K562 (cell line): ENCODE results near the gene CHRDL1.

Source experiments
- RBM14 ChIP-seq: fragments of 200-400 bp; formaldehyde crosslinking; IDR thresholded peaks from 2 replicates; pipeline ENCODE4 v1.6.1; 2018; ENCODE audit warnings: low read depth, mild to moderate bottlenecking, low read length, moderate library complexity, borderline replicate concordance; ENCODE audit not compliant: insufficient read depth
- ZKSCAN3 ChIP-seq: fragments of 250-450 bp; sonication (Bioruptor Pico); IDR thresholded peaks from 2 replicates; pipeline ENCODE4 v1.4.0; 2020
- TF ChIP-seq, protein P1 (sequence below), 3 experiments: IDR thresholded peaks in 2 of 3; conservative IDR thresholded peaks in 1 of 3; 2 replicates each; pipeline ENCODE4 v1.5.1; 2011 to 2012; ENCODE audit warnings: low read length in 3 of 3, mild to moderate bottlenecking in 3 of 3, control low read depth in 2 of 3, improper control_type of control experiment in 1 of 3, inconsistent platforms in 1 of 3, low read depth in 1 of 3, mixed read lengths in 1 of 3, moderate library complexity in 1 of 3; ENCODE audit not compliant: insufficient read depth in 2 of 3
- TF ChIP-seq, protein P2 (sequence below): fragments of 200-600 bp; sonication (generic); IDR thresholded peaks from one replicate; pipeline ENCODE4 v1.6.1; 2012; ENCODE audit warnings: mild to moderate bottlenecking, low read depth, low read length, inconsistent platforms
- TF ChIP-seq, protein P3 (sequence below): sonication (generic); formaldehyde crosslinking; IDR thresholded peaks from 2 replicates; pipeline ENCODE4 v1.8.1; 2023; ENCODE audit warnings: mild to moderate bottlenecking, missing genetic modification reagents

DNA sequence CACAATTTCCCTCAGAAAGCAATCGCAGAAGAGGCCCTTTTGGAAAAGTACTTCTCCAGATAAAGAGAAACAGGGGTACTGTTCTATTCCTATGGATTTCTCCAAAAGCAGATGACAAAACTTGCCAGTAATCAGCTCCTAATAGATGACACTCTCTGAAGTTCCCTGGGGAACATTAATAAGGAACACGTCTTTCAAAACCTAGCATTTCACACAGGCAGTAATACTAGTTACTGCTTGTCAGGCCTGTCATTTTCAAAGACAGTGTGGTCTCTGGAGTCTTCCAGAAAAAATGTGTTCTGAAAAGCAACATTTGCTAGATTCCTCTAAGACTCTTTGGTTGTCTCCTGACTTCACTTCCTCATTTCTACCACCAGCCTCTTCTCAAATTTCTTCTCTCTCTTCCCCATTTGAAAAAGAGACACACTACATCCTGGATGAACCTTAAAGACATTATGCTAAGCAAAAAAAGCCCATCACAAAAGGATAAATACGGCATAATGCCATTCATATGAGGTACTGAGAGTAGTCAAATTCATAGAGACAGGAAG lies 47.3 kb downstream of the CHRDL1 start:
- TF ChIP-seq, protein P1, sequence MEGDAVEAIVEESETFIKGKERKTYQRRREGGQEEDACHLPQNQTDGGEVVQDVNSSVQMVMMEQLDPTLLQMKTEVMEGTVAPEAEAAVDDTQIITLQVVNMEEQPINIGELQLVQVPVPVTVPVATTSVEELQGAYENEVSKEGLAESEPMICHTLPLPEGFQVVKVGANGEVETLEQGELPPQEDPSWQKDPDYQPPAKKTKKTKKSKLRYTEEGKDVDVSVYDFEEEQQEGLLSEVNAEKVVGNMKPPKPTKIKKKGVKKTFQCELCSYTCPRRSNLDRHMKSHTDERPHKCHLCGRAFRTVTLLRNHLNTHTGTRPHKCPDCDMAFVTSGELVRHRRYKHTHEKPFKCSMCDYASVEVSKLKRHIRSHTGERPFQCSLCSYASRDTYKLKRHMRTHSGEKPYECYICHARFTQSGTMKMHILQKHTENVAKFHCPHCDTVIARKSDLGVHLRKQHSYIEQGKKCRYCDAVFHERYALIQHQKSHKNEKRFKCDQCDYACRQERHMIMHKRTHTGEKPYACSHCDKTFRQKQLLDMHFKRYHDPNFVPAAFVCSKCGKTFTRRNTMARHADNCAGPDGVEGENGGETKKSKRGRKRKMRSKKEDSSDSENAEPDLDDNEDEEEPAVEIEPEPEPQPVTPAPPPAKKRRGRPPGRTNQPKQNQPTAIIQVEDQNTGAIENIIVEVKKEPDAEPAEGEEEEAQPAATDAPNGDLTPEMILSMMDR (IDR thresholded peaks at IDR 0.05 in 2 of 3, conservative IDR thresholded peaks at IDR 0.05 in 1 of 3; ENCODE audit: insufficient read depth in 2 of 3, low read depth in 1 of 3, low read length in 3 of 3): no peak
- no peak for TF ChIP-seq ZKSCAN3 (CRISPR knock-in tag)
- TF ChIP-seq, protein P2, sequence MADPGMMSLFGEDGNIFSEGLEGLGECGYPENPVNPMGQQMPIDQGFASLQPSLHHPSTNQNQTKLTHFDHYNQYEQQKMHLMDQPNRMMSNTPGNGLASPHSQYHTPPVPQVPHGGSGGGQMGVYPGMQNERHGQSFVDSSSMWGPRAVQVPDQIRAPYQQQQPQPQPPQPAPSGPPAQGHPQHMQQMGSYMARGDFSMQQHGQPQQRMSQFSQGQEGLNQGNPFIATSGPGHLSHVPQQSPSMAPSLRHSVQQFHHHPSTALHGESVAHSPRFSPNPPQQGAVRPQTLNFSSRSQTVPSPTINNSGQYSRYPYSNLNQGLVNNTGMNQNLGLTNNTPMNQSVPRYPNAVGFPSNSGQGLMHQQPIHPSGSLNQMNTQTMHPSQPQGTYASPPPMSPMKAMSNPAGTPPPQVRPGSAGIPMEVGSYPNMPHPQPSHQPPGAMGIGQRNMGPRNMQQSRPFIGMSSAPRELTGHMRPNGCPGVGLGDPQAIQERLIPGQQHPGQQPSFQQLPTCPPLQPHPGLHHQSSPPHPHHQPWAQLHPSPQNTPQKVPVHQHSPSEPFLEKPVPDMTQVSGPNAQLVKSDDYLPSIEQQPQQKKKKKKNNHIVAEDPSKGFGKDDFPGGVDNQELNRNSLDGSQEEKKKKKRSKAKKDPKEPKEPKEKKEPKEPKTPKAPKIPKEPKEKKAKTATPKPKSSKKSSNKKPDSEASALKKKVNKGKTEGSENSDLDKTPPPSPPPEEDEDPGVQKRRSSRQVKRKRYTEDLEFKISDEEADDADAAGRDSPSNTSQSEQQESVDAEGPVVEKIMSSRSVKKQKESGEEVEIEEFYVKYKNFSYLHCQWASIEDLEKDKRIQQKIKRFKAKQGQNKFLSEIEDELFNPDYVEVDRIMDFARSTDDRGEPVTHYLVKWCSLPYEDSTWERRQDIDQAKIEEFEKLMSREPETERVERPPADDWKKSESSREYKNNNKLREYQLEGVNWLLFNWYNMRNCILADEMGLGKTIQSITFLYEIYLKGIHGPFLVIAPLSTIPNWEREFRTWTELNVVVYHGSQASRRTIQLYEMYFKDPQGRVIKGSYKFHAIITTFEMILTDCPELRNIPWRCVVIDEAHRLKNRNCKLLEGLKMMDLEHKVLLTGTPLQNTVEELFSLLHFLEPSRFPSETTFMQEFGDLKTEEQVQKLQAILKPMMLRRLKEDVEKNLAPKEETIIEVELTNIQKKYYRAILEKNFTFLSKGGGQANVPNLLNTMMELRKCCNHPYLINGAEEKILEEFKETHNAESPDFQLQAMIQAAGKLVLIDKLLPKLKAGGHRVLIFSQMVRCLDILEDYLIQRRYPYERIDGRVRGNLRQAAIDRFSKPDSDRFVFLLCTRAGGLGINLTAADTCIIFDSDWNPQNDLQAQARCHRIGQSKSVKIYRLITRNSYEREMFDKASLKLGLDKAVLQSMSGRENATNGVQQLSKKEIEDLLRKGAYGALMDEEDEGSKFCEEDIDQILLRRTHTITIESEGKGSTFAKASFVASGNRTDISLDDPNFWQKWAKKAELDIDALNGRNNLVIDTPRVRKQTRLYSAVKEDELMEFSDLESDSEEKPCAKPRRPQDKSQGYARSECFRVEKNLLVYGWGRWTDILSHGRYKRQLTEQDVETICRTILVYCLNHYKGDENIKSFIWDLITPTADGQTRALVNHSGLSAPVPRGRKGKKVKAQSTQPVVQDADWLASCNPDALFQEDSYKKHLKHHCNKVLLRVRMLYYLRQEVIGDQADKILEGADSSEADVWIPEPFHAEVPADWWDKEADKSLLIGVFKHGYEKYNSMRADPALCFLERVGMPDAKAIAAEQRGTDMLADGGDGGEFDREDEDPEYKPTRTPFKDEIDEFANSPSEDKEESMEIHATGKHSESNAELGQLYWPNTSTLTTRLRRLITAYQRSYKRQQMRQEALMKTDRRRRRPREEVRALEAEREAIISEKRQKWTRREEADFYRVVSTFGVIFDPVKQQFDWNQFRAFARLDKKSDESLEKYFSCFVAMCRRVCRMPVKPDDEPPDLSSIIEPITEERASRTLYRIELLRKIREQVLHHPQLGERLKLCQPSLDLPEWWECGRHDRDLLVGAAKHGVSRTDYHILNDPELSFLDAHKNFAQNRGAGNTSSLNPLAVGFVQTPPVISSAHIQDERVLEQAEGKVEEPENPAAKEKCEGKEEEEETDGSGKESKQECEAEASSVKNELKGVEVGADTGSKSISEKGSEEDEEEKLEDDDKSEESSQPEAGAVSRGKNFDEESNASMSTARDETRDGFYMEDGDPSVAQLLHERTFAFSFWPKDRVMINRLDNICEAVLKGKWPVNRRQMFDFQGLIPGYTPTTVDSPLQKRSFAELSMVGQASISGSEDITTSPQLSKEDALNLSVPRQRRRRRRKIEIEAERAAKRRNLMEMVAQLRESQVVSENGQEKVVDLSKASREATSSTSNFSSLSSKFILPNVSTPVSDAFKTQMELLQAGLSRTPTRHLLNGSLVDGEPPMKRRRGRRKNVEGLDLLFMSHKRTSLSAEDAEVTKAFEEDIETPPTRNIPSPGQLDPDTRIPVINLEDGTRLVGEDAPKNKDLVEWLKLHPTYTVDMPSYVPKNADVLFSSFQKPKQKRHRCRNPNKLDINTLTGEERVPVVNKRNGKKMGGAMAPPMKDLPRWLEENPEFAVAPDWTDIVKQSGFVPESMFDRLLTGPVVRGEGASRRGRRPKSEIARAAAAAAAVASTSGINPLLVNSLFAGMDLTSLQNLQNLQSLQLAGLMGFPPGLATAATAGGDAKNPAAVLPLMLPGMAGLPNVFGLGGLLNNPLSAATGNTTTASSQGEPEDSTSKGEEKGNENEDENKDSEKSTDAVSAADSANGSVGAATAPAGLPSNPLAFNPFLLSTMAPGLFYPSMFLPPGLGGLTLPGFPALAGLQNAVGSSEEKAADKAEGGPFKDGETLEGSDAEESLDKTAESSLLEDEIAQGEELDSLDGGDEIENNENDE: no peak
- TF ChIP-seq, protein P3, sequence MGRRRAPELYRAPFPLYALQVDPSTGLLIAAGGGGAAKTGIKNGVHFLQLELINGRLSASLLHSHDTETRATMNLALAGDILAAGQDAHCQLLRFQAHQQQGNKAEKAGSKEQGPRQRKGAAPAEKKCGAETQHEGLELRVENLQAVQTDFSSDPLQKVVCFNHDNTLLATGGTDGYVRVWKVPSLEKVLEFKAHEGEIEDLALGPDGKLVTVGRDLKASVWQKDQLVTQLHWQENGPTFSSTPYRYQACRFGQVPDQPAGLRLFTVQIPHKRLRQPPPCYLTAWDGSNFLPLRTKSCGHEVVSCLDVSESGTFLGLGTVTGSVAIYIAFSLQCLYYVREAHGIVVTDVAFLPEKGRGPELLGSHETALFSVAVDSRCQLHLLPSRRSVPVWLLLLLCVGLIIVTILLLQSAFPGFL: no peak
- no peak for TF ChIP-seq RBM14
